ENCODE measurements around the gene SCN4A.

The SCN4A gene

GRCh38 chr17:63962298-63962744 lies 10.4 kb downstream of the SCN4A start:
- peak overlapping the region in 3 of 21 experiments; percentile 1 to 28 (median 2) for H3K27ac ChIP-seq
- H3K4me3 ChIP-seq = no peak overlapping the region

DNA sequence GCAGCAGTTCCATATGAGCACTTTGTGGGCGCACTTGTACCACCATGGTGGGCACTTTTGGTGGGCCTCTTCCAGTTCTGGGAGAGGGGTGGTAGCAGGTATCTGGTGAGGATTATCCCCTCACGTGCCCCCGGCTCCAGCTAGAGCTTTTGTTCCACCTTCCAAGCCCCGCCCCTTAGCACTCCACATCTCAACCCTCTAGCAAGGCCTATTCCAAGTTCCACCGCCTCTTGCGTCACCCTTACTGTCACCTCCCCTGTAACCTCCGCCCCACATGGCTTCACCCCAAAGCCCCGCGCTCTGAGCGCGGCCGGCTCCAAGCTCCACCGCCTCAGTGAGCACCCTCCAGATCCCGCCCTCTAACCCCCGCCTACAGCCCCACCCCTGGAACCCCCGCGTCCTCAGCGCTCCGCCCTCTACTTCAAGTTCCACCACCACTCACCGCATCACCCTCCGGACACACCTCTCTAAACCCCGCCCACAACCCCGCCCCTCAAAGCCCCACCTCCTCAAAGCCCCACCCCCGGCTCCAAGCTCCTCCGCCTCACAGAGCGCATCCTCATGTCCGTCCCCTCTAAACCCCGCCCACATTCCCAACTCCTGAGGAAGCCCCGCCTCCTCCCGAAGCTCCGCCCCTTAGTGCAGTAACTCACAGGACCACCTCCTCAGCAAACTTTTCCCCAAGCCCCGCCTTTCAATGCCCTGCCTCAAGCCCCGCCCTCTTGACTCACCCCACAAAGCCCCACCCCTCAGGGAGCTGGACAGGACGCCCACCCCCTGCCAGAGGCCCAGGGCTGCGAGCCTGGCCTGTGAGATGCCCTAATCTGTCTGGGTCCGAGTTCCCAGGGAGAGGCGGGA lies 11.1 kb downstream of the SCN4A start:
- Histone ChIP-seq H3K4me3 (peak overlapping the region in 1 of 7 experiments; percentile 8), H3K27ac (no peak overlapping the region)

- H3K4me3 ChIP-seq = no peak overlapping the region
- H3K27ac ChIP-seq = no peak overlapping the region
These were observed 12.3 kb downstream of the SCN4A start for GRCh38 chr17:63960430-63960829.

- no peak overlapping the region for H3K27ac ChIP-seq
- H3K4me3 ChIP-seq = no peak overlapping the region
These were observed 12.7 kb downstream of the SCN4A start for GRCh38 chr17:63960006-63960405.

GRCh38 chr17:63956296-63956920 lies 16.3 kb downstream of the SCN4A start:
- H3K4me3 ChIP-seq = no peak overlapping the region
- H3K27ac ChIP-seq = no peak overlapping the region

DNA sequence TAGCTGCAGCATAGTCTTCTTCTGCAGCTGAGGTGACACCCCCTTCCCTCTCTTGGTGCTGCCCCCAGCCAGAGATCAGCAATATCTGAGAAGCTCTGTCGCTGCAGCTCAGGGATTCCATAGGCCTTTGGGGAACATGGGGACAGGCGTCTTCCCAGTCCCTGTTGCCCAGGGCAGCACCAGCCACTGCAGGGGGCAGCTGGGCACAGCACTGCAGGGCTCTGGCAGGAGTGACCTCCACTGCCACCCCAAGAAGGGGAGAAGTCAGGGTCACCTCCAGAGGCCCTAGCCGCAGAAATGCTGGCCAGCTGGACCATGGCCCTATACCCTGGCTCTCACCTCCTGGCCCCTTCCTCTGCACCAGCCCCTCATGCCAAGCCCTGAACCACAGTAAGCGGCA lies 16.9 kb downstream of the SCN4A start:
- Histone ChIP-seq H3K27ac (no peak overlapping the region), H3K4me3 (no peak overlapping the region)

- no peak overlapping the region for H3K27ac ChIP-seq
- H3K4me3 ChIP-seq = no peak overlapping the region
These were observed 17.5 kb downstream of the SCN4A start for GRCh38 chr17:63955232-63955631.

DNA sequence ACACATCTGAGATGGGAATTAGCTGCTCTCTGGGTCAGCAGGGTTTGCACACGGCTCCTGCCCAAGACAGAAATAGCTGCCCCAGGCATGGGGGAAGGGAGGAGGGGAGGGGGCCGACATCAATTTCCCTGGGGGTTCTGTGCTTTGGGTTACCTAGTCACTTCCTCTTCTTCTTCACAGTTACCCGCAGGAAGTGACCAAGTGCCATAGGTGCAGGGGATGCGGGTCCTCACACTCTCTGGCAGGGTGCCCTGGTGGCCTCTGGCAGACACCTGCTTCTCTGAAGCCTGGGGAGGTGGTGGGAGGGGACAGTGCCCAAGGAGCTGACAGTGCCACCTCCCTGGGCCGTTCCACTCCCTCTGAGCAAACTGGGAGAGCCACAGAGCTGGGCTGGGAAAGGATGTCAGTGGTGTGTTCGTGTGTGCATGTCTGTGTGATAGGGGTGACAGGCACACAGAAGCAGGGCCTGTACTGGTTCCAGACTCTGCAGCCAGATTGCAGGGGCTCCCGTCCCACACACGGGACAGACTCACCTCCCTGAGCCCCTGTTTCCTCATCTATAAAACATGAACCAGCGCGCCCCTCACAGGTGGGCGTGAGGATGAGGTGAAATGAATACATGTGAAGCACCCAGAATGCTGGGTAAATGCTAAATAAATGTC lies 18.2 kb downstream of the SCN4A start:
- H3K27ac ChIP-seq = no peak overlapping the region
- no peak overlapping the region for H3K4me3 ChIP-seq

- no peak overlapping the region for H3K27ac ChIP-seq
- no peak overlapping the region for H3K4me3 ChIP-seq
These were observed 21.5 kb downstream of the SCN4A start for GRCh38 chr17:63950940-63951907.

GRCh38 chr17:63949576-63950250 lies 23.0 kb downstream of the SCN4A start:
- no peak overlapping the region for H3K27ac ChIP-seq
- H3K4me3 ChIP-seq = no peak overlapping the region

DNA sequence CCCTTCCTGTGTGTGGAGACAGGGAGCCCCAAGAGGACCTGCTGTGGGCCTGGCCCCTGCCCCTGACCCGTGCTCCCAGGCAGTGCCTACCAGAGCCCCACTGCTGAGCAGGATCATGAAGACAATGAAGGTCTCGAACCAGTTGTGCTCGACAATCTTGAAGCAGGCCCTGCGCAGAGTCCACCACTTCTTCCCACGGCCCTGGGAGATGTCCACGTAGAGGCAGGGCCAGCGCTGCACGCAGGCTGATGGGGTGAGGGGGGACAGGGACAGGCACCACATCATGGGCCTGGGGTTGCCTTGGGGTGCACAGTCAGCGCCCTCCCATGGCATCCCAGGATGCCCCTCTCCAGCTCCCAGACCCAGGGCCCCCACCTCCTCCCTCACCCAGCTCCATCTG lies 24.2 kb downstream of the SCN4A start:
- no peak overlapping the region for H3K4me3 ChIP-seq
- H3K27ac ChIP-seq = no peak overlapping the region

DNA sequence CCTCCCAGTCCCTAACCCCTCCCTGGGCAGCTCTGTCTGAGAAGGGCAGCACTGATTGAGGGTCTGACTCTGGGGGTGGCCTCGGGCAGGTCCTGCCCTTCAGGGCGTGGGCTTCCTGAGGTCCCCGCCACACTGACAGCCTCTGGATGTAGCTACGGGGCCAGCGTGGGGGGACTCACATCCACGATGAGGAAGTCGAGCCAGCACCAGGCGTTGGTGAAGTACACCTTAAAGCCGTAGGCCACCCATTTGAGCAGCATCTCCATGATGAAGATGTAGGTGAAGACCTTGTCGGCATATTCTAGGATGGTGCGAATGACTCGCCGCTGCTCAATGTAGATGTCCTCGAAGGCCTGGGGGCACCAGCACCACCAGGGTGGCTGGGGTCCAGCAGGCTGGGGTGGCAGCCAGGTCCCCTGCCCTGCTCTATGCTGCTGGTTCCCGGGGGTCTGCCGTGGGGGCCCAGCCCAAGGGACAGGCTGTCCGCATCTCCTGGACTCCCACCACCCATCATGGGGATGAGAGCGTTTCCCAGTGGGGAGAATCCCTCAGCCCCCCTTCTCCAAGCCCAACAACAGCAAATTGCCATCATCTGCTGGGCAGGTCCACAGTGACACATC lies 24.9 kb downstream of the SCN4A start:
- H3K27ac ChIP-seq = no peak overlapping the region
- no peak overlapping the region for H3K4me3 ChIP-seq

DNA sequence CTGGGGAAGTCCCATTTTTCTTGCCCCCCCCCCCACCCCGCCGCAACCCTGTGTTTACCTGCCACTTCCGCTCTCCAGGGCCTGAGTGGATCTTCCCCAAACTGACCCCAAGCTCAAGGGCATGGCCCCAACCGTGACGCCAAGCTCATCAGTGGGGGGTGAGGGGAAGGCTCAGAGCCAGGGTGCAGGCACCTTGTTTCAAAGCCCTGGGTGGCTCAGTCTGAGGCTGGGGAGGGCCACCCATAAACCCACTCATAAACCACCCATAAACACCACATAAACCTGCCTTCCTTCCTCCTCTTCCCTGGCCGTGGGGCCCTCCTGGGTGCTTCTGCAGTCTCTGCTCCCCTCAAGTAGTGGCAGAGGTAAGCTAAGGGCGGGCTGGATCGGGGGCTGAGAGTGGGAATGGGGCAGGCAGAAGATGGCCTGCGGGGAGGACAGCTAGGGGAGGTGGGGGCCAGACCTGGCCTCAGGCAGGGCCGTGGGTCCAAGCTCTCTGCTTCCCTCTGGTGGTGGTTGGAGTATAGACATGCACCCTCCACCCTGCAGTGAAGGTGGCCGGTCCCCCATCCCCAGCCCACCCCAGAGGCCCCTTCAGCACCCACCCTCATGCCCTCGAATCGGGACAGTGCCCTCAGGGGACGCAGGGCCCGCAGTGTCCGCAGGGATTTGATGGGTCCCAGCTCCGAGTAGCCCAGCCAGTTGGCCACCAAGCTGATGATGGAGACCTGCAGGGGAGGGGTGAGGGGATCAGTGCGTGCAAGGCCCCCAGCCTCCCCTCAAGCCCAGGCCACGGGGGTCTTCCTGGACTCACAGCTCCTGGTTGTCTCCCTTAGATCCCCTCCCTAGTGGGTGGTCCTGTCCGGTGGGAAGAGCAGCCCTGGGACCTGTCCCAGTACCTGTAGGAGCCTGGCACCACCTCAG lies 26.0 kb downstream of the SCN4A start:
- Histone ChIP-seq H3K4me3 (no peak overlapping the region), H3K27ac (peak overlapping the region in 2 of 21 experiments; percentile 4 to 65)

DNA sequence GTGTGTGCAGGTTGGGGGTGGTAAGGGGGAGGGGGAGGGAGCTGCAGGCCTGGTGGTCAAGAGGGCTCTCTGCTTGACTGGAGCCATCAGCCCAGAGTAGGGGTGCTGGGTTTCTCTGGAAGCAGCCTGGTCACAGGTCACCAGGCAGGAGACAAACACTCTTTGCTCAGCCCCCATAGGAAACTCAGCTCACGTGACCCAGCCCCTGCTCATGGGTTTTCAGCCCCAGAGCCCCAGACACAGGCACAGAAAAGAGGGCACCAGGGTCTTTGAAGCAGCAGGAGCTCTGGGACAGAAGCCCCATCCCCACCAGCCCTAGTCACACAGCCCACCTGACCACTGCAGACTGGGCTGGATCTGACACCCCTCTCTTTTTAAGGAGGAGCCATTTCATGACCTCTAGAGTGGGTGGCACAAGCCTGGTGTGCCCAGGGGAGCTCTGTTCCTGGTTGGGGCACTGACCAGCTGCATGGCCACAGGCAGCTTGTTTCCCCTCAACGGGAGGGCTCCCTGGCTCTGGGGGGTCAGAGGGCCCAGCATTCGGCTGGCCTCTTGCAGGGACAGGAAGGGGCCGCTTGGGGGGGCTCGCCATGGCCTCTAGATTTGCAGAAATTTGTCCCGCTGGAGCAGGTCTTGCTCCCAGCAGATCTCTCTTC lies 26.8 kb downstream of the SCN4A start:
- Histone ChIP-seq H3K4me3 (no peak overlapping the region), H3K27ac (peak overlapping the region in 2 of 21 experiments; percentile 4 to 65)

GRCh38 chr17:63944736-63945499 lies 27.8 kb downstream of the SCN4A start:
- H3K4me3 ChIP-seq = no peak overlapping the region
- peak overlapping the region in 1 of 21 experiments; percentile 65 for H3K27ac ChIP-seq

DNA sequence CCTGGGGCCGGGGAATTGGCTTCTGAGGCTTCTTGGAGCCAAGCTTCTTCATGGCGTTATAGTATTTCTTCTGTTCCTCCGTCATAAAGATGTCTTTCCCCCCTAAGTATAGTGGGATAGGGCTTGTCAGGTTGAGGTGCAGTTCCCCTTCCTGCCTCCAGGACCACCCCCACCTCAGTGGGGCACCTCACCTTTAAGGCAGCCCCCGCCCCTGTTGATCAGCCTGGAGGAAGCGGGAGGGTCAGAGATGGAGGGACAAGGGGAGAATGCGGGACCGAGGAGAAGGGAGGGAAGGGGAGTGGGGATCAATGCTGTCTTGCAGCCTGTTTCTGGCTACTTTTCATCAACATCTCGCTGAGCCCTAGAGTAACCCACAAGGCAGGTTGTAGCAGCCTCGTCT lies 29.0 kb downstream of the SCN4A start:
- no peak overlapping the region for H3K4me3 ChIP-seq
- no peak overlapping the region for H3K27ac ChIP-seq
